HG03025 (cell line): Measurements from ENCODE around the gene CACNA2D3.

Source experiments
- ATAC-seq: cut with Tn5 transposase; IDR thresholded peaks from one replicate; pipeline ENCODE4 v1.9.1; 2021; ENCODE audit warnings: mild to moderate bottlenecking, moderate library complexity; ENCODE audit not compliant: unreplicated experiment, low FRiP score

The CACNA2D3 gene

DNA sequence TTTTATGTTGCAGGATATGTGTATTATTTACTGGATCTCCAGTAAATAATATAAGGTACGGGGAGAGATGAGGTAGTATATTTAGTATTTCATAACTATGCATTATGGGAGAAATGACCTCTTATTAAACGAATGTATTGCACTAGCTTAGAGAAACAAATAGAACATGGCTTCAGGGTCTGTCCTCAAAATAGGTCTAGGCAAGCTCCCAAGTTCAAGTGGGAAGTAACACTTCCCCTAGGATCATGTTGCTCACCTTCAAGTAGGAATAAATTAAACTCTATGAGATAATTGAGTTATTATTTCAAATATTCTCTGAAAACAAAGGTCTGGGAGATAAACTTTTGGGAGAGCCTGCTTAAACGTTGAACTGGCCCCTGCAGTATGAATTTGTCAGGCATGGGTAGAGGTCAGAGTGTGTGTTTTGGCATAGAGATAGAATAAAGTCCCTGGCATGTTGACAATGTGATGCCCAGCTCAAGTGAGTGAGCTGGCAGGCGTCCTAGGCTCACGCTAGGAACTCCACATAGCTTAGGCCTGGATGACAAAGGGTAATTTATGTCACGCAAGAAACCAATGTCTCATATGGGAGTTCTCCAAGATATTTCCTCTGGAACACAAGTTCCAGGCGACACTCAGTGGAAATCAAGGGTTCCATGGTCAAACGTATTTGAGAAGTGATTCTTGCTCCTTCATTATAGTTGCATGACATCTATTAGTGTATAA lies 236.8 kb downstream of the CACNA2D3 start:
- no peak for ATAC-seq

DNA sequence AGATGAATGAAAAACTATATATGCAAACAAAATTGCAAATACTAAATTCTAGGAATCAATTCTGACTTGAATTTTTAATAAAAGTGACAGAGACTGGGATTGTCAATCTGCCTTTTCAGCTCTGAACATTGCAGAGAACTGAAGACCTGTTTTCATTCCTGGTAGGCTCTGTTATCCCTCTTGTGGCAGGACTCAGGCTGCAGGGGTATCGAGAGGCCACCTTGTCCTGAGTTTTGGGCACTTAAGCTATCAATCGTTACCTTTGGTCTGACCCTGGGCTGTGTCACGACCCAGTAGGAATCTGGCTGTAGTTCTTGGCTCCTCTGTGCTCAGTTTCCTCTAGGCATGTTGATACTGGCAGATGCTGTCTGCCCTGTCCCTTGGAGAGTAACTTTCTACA lies 238.0 kb downstream of the CACNA2D3 start:
- no peak for ATAC-seq

DNA sequence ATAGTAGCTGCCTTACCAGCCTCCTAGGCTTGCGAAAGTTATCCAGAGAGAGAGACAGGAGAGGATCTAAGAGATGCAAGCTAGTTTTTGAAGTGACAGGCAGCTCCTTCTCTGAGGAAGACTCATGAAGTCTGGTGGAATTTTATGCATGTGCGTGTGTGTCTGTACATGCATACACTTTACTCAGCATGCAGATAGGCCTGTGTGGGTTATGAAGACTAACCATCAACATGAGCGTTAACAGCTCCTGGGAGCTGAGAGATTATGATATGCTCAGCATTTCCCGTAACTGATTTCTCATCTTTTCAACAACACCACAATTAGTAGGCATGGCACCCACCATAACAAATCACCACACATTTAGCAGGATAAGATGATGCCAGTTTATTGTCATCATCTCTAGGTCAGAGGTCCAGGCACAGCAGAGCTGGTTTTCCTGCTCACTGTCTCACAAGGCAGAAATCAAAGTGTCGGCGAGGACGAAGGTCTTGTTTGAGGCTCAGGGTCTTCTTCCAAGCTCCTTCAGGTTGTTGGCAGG lies 239.5 kb downstream of the CACNA2D3 start:
- no peak for ATAC-seq

DNA sequence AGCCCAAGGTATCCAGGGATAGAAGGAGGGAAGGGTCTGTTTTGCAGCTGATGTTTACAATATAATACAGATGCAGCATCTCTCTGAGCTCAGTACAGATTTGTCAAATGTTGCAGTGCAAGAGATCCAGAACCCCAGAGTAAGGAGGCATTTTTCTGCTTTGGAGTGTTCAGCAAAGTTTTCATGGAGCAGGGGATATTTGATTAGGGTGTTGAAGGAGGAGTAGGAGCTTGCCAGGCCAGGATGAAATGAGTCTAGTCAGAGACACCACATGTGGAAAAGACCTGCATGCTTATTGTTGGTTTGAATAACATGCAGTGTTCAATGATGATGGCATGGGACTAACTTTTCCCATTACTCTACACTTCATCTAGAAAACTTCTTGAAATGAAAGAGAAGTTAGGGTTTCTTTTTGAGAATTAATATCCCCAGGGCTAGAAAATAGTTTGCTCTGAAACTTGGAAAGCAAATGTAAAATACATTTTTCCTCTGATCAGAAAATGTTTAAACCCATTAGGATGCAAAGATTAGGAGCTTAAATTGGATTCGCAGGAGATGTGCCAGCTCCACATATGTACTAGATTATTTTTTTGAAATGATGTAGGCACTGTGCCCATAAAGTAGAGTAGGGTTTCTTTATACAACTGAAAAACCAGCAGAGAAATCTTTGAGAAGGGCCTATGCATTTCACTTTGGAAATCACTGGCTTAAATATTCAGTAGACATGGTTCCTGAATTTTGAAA lies 243.8 kb downstream of the CACNA2D3 start:
- ATAC-seq: no peak

DNA sequence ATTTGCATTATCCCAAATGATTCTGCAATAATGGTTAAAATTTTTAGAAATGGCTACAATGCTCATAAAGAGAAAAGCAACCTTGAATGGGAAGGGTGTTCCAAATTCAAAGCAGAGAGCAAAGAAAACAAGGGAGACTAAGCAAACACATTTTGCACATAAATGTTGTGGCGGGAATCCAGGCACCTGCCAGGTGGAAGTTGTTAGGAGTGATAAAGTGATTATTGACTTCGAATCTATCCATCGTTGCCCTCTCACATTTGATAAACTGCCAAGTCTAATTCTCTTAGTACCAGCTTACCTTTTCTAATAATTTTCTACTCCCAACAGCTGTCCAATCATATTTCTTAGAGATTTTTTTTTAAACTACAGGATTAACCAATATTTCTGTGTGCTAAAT lies 244.5 kb downstream of the CACNA2D3 start:
- ATAC-seq: no peak

DNA sequence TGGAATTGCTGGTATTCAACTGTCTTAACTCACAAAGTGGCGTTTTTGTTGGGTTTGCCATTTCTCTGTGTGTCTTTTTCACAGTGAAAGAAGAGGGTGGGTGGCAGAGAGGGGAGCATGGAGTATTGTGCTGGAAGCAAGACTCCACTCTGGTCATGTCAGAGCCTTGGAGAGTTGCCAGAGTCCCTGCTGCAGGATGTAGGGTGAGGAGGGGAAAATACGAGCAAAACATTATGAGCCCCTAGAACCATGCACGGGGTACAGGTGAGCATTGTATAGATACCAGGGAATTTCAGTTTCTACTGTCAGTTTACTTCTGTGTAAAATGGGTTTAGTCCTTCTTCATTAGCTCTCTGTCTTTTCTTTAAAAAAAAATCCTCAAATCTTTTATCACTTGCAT lies 249.9 kb downstream of the CACNA2D3 start:
- ATAC-seq: no peak

DNA sequence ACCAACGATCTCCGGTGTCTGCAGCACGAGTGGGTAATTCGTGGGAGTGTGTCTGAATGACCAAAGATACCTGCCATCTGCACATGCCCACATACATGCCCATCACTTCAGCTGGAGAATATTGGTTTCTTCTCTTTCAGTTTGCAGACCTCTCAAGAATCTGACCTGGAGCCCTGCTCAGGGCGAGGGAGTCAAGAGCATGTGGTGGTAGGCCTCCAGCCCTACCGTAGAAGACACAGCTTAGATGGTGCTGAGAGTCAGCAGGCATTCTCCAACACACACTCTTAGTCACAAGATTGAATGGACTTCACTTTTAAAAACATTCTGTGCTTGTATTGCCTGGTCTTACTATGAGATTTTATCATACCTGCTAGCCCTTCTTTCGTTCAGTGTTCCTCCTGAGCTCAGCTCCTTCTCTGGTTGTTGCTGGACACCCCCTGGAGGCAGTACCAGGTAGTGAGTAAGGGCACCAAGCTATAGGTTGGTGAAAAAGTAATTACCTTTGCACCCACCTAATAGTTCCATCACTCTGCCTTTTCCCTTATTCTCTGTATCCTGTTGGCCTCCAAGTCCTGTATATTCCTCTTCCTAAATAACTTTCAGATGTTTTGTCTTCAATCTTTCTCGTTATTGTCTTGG lies 252.0 kb downstream of the CACNA2D3 start:
- ATAC-seq: no peak

DNA sequence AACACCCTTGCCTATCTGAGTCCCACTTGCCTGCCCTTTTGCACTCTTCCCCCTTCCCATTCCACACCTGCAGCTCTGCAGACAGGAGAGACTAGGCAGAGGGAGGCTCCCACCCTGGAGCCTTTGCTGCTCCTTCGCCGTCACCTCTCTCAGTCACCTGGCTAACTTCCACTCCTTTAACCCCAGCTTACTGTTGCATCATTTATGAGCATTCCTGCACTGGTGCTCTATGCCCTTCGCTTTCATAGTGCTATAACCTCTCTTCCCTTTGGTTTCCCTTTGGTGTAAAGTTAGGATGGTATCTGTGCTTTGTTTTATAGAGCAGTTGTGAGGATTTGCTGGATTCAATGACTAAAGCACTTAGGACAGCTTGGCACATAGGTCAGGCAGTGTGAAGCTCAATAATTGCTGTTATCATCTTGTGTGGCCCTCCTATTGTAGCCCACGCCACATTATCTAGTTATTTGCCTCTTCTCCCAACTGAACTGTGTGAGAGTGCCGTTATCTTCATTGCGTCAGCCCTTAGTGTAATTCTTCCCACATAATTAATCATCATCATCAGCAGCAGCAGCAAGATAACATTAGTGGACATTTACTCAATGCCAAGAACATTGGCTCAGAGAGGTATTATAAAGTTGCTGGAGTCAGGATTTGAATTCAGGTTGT lies 253.9 kb downstream of the CACNA2D3 start:
- ATAC-seq: no peak

DNA sequence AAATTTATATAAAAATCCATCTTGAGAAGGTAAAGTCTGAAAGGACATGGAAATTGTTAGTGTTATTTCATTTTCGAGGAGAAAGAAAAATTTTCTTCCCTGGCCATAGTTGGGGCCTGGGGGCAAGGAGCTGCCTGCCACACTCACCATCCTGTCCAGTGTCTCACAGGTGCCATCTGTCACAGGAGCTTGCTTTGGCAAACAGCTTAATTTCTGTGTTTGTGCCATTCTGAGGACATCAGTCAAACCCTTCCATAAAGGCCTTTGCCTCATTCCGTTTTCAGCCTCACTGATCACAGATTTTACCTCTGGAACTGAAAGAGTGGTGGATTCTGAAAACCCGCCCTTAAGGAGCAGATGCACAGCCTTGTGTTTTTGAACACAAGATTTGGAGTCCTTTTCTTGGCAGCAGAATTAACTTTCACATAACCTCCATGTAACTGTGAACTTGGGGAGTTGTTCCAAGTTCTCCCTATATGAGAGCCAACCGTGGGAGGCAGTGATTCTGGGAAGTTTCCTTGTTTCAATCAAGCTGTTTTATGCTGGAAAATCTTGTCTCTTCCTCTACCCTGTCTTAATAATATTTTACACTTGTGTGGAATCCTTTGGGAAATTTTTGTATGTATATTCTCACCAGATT lies 254.7 kb downstream of the CACNA2D3 start:
- ATAC-seq: no peak

DNA sequence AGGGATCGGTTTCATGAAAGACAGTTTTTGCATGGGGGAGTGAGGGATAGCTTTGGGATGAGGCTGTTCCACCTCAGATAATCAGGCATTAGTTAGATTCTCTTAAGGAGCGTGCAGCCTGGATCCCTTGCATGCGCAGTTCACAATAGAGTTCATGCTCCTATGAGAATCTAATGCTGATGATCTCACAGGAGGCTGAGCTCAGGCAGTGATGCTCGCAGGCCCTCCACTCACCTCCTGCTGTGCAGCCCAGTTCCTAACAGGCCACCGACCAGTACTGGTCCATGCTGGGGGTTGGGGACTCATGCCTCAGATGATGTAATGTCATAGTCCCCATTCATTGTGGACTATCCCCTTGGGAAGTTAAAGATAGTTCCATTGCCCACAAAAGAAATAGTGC lies 255.8 kb downstream of the CACNA2D3 start:
- ATAC-seq: no peak

DNA sequence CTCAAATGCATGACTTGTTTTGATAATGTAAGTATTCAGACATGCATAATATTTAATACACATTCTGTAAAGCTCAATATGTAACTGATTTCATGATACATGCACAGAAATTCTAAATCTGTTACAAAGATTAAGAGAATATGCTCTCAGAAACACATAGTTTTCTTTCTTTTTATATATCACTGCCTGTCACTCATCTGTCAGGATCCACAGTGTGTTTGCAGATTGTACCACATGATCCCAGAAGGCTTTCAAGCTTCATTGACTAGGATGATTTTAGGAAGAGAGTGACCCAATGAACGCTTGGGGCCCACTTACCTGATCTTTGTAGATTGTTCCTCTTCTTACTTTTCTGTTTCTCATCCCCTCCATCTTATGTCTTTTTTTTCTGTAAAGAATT lies 261.9 kb downstream of the CACNA2D3 start:
- ATAC-seq: no peak

DNA sequence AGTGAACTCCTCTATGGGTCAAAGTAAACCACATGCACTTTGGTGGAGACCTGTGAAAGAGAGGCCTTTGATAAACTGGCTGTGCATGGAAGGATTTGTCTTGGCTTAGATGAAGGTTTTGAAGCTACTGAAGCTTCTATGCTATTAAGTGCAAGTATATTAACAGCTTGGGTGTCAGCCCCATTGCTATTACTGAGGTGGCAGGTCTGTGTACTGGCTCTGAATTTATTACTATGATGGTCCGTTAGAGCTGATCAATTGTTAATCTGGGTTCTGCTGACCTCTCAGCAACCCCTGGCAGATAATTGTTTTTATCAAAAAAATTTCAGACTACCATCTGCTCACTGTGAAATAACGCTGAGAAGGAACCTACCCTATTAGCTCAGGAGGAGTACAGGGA lies 268.2 kb downstream of the CACNA2D3 start:
- ATAC-seq: no peak

DNA sequence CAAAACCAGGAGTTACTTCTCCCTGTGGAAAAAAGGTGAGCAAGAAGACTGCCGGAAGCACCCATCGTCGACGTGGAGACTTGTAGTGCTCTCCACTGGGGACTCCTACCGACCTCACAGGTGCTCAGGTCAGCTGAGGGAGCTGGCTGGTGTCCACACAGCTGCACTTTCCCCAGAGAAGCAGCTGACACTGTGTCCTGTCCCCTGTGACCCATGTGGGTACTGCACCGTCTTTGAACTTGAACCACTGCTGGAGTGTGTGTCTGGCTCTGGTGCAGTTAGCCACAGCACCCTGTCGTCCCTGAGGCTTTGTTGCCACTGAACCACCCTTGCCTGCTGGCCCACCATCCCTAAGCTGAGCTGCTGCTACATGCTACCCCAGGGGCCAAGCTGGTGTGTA lies 270.8 kb downstream of the CACNA2D3 start:
- ATAC-seq: no peak

DNA sequence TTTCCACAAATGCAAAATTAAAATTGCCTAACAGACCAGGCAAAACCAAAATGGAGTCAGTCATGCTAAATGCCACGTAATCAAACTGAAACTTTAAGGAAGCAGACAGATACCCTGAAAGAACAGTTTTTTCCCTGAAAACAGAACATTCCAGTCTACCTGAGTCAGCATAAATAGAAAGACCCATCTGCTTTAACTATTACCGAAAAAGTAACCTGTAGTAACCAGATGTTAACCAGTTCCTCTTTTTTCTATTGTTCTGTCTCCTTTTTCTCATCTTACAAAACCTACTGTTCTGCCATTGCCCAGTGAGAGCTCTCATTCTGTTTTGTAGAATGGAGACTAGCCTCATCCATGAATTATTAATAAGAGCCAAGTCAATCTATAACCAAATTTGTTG lies 286.0 kb downstream of the CACNA2D3 start:
- no peak for ATAC-seq

DNA sequence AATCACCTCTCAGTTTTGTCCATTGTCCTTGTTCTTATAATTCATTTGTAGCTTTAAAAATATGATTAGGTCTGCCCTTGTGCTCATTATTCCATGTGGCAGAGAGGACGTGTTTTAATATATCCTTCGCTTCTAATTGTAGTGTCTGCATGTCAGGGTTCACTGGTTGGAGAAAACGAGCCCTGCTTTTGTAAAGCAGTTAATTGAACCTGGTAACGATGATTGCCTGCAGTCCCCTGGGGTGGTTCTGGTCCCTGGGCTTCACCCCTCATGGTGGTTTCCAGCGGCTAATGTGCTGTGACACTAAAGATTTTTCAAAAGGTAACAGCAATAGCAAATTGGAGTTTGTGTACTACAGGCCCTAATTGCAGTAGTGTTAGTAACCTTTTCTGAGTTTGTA lies 299.6 kb downstream of the CACNA2D3 start:
- no peak for ATAC-seq

DNA sequence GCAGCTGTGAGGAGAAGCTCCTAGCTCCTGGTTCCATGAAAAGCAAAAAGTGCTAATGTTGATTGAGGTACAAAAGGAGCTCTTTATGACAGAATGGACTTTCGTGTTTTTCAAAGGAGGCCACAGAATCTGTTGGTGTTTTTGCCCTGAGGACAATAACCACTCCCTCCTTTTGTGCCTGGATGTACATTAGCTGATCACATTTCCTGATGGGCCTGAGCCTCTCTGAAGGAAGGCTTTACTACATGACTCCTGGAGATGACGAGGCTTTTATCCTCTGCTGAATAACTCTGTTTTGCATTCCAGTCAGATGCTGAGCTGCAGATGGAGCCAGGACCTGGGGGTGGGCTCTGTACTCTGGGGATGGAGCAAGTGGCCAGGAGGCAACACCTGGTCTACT lies 301.9 kb downstream of the CACNA2D3 start:
- no peak for ATAC-seq

DNA sequence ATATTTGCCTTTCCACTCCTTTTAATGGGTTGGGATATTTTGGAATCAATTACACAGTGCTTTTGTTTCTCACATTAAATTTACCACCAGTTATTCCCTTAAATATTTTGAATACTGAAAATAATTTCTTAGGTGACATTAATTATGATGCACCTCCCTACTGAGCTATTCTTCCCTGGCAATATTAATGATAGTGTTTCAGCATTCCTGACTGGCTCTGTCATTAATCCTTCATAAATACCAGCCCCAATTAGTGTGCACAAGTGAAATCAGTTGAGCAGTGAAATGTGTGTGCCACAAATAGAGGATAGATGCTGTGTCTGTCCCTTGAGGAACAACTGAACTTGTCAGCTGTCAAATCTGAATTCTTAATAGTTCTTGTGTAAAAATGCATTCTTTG lies 304.0 kb downstream of the CACNA2D3 start:
- ATAC-seq: no peak

DNA sequence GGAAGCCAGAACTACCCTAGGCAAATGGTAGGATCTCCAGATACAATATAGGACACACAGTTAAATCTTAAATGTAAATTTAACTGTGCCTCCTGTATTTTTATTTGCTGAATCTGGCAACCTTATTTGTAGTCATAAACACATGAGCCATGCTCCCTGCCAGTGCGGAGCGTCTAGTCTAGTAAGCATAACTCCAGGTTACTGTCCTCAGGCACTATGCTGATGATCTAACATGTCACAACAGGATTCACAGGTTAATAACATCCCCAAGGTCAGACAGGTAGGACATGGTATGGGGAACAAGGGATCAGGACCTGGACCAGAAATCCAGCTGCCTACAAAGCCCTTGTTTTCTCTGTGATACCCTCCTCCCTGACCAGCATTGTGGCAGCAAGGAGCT lies 305.1 kb downstream of the CACNA2D3 start:
- no peak for ATAC-seq

DNA sequence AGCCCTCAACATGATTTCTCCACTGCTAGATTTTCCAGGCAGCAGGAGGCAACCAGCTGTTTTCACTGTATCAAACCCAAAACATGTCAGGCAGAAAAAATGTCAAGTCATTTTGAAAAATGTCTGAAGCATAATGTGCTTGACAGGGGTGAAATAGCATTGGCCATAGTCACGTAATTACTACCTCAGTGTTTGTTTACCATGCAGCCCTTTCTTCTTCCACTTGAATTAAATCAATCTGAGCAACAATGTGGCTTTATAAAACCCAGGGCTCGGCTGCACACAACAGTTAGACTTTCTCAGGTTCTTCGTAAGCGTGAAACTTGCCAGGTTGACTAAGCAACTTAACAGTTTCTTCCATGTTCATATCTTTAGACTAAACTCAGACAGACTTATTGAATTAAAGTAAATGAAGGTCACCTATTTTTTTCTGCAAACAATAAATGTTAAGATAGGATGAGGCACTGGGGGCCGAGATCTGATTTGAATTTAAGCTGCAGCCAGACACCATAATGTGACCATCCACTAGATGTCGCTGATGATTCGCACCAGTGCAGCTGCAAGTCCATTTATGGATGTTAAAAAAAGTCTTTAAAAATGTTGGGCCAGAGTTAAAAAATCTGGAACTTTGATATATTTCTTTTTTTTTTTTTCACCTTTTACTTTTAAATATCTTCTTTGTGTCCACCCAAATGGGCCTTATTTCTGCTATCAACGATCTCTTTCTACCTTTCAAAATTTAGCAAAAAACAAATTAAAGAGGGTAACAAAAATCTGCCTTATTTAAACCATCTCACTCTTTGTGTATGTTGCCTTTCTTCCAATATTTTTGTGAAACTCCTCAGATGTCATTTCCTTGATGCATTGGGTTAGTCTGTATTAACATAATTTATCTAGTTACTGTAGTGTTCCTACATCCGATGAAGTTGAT lies 305.9 kb downstream of the CACNA2D3 start:
- ATAC-seq: no peak
